Ramos (cell line): Measurements from ENCODE around the gene PDAP1.
"Not testable (repeated sequence)": the region's sequence is repeated elsewhere in the genome, so short reads cannot be mapped to it uniquely, and the experiment has no call there.

Experiments
- in situ Hi-C: fragments of 300-500 bp; cut with MboI; formaldehyde crosslinking; loops from one replicate; pipeline ENCODE4 v1.14.3; 2022; ENCODE audit warnings: low sequenced_read_pairs; ENCODE audit not compliant: unreplicated experiment

PDAP1 gene

DNA sequence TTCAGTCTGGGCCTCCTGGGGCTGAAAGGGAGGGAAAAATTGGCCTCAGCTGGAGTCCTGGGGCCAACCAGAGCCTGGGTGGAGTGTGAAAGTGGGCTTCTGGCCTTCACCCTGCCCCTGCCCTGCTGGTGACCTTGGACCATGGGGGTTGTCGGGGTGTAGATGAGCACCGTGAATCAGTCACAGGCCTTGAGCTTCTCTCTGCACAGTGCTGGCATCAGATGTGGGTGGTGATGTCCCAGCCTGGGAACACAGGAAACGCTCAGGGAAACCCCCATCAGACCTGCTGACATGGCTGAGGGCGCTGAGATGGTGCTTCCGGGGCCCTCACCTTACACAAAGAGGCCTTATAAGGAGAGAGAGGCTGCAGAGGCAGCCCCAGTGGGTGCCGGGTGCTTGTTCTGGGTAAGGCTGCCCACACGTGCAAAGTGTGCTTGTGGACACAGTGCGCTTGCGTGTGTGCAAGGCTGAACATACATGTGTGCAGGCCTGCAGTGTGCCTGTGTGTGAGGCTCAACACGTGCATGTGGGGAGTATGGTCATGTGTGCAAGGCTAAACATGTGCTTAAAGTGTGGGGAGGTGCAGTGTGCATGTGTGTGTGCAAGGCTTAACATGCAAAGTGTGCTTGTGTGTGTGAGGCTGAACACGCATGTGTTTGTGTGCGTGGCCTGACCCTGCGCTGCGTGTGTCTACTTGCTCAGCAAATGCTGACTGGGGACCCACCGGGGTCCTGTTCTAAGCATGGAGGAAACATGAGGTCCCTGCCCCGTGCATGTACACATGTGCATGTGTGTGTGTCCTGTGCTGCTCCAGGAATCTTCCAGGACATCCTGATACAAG lies 27.4 kb downstream of the PDAP1 start:
- in situ Hi-C loops, result no loop called here

DNA sequence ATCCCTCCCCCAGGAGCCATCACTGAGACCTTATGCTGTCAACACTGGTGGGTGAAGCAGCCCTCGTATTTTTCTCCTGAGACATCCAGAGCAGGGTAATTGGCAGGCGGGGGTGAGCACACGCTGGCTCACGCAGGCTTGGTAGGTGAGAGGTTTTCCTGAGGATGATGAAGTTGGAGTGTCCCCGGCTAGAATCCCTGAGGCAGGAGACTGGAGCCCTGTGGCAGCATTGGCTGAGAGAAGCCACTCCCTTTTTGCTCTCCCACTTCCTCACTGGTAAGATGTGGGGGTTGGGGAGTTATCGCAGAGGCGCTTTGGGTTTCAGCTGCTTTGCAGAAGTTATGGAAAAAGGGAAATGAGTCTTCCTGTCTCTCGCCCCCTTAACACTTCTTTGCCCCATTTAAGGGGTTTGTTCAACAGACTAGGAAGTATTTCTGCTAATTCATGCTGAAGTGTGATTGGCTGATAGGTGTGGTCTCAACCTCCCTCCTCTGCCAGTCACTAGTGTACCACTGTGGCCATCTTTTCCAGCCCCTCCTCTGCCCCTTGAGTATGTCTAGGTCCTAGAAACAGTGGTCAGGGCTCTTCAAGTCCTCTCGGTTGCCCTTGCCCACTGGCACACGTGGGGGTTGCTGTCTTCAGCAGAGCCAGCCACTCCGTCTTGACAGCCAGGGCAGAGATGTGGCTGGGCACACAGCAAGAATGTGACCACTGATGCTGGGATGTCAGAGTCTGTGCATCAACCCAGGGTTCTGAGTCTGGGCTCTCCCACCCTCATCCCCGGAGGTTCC lies 28.2 kb downstream of the PDAP1 start:
- in situ Hi-C loops, result no loop called here

DNA sequence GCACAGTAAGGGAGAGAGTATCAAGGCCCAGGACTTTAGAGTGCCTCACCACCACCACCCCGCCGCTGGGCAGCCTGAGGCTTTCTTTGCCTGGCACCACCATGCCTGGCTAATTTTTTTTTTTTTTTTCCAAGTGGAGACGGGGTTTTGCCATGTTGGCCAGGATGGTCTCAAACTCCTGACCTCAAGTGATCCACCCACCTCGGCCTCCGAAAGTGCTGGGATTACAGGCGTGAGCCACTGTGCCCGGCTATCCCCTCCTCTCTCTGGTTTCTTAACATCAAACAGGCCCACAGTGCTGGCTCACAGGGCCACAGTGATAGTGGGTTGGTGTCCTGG lies 28.7 kb downstream of the PDAP1 start:
- in situ Hi-C loops, result not testable (repeated sequence)

DNA sequence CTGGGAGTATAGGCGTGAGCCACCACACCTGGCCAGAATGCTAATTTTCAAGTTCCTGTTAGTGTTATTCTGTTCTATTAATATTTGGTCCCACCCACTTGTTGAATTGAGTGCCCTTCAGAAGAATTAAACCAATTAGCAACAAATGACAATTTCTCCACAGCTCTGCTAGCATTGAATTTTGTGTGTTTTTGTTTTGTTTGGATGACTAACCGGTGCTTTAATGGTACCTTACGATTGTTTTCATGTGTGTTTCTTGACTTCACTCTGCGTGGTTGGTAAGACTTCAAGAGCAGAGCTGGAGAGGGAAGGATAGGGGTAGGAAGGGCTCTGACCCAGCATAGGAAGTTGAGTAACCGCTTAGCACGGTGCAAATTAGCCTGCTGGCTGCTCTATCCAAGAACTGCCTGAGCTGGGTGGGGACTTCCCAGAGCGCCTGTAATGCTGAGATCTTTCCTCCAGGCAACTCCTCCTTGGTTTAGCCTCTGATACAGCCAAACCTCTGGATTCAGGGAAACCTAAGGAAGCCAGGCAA lies 29.3 kb downstream of the PDAP1 start:
- in situ Hi-C loops, result no loop called here

DNA sequence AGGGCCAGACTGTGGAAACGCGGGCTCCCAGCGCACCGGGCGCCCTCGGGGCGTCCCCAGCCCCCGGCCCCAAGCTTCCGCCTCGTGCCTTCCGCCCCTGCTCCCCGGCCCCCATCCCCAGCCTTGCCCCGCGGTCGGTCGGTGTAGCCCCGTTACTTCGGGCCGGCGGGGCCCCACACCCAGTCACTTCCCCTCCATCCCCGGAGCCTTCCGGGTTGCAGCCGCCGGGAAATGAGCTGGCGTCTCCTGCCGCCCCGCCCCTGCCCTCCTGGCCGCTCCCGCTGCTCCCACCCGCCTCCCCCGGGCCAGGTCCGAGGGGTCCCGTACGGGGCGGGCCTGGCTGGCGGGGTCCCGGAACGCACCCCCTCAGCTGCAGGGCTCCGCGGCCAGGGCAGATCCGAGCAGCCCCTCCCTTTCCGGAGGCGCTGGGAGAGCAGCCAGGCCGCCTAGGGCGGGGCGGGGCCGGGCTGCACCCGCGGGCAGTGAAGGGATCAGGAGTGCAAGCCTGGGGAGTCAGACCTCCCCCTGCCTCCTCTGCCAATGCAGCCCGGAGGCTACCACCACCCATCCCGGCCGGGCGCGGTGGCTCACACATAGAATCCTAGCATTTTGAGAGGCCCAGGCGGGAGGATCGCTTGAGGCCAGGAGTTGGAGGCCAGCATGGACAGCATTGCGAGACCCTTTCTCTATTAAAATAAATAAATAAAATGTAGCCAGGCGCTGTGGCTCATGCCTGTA lies 33.2 kb downstream of the PDAP1 start:
- in situ Hi-C loops, result no loop called here

DNA sequence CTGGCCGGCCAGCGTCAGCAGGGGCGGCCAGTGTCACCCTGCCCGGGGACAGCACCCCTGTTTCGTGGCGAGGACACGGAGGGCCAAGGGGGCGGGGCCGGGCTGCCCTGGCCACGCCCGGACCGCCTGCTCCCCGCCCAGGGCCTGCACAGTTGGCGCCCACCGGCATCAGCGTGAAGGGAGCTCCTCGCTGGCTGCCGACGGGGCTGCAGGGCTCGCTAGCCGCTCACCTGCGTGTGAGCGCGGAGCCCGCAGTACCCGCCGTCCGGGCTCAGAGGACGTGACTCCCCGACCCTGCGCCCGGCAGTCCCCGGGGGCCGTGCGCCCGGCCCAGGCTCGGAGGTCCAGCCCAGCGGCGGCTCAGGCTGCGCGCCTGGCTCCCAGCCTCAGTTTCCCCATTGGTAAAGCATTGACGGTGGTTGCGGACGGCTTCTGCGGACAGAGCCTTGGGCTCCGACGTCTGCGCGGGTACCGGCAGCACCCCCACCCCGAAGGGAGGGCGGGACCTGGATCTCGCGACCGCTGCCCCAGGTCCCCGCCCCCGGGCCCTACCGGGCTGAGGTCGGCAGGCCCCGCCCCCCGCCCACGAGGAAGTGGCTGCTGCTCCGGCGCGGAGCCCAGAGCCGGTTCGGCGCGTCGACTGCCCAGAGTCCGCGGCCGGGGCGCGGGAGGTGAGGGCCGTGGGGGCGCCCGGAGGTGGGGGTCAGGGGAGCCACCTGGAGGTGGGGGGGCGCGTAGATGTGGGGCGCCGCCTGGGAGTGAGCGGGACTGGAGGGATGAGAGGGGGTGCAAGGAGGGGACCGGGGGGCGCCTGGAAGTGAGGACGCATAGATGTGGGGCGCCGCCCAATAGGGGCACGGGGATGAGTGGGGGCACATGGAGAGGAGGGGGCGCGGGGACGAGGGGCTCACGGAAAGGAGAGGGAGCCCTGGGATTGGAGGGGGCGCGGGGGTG lies 34.0 kb downstream of the PDAP1 start, which contains the start of gene ARPC1B:
ARPC1B (plus strand) TSS at position 620 of the 954 bp plus-strand sequence. CDS start 10,985 bp downstream, outside the sequence.
- in situ Hi-C loops, result no loop called here

DNA sequence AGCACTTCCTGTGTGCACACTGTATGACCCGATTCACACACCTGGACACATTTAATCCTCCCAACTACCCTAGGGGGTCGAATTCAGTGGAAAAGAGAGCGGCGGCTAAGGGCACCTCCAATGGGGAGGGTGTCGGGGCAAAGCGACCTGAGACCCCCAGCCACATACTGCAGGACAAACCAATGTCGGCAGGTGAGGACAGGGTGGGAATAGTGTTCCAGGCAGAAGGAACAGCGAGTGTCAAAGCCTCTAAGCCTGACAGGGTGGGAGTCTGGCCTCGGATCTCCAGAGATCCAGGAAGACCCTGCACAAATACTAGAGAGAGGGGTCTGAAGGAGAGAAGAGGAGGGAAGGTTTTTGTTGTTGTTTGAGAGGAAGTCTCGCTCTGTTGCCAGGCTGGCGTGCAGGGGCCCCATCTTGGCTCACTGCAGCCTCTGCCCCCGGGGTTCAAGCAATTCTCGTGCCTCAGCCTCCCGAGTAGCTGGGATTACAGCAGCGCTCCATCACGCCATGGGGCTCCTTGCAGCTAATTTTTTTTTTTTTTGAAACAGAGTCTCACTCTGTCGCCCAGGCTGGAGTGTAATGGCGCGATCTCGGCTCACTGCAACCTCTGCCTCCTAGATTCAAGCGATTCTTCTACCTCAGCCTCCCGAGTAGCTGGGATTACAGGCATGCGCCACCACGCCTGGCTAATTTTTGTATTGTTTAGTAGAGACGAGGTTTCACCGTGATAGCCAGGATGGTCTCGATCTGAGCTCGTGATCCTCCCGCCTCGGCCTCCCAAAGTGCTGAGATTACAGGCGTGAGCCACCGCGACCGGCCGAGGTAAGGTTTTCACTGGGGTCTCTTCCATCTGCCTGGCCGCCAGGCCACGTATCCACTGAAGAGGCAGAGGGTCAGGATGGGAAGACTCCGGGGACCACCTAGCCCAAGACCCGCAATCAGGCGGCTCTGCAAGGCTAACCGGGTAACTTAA lies 35.0 kb downstream of the PDAP1 start:
- in situ Hi-C loops, result no loop called here

DNA sequence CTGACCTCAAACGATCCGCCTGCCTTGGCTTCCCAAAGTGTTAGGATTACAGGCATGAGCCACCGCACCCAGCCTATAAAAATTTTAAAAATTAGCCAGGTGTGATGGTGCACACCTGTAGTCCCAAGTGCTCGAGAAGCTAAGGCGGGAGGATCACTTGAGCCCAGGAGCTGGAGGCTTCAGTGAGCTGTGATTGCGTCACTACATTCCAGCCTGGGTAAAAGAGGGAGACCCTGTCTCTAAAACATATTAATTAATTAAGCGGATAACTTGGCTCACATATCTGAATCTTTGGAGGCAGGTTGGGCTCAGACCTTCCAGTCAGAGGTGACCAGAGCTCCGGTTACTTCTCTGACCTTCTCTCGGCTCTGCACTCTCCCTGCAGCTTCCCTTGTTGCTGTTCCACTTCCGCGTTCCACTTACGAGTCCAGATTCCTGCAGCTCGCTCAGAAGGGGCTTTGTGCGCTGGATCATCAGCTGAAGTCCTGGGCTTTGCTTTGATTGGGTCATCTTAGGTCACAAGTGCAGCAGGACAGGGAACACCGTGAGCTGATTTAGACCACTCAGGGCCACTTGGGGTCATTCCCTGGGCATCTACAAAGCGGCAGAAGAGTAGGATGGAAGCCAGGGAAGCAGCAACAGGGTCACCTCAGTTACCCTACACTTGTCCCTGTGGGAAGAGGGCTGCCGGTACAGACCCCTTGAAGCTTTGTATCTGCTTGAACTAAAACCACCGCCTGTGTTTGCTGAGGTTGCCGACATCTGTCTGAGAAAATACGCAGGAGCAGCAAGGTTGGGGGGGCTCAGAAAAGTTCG lies 35.9 kb downstream of the PDAP1 start:
- in situ Hi-C loops, result no loop called here

DNA sequence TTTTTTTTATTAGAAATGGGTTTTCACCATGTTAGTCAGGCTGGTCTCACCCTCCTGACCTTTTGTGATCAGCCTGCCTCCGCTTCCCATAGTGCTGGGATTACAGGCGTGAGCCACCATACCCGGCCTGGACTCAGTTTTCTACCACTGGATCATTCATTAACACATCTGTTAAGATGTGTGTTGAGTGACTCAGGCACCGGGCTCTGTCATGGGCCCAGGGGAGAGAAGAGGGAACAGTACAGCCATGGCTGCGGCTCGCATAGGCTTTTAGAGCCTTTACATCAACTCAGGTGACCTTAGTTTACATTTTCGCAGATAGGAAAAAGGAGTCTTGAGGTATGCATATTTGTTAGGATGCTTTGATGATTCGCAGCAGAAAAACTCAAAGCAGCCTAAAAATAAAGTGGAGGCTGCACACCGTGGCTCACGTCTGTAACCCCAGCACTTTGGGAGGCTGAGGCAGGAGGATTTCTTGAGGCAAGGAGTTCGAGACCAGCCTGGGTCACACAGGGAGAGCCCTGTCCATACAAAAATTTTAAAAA lies 36.9 kb downstream of the PDAP1 start:
- in situ Hi-C loops, result no loop called here

DNA sequence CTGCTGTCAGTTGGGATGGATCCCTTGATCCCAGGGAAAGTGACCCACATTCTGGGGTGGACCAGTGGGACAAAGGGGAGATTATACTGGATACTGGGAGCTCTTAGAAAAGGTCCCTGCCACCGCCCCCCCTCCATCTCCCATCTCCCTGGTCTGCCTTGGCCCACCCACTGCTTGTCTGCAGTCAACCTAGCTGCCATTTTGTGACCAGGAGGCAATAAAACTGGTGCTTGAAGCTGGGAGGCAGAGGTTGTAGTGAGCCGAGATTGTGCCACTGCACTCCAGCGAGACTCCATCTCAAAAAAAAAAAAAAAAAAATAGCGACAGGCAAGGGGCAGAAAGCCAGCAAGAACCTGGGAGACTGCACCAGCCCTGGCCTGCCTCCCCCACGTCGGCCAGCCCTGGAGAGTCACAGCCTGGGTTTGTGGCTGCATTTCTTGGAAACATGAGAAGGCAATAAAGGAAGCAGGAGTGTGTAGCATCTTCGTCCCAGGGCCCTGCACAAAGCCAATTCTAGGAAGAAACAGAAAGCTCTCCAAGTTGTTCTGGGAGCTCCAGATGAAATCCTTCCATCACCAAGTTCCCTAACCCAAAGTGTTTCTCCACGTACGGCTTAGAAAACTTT lies 38.5 kb downstream of the PDAP1 start:
- in situ Hi-C loops, result no loop called here

DNA sequence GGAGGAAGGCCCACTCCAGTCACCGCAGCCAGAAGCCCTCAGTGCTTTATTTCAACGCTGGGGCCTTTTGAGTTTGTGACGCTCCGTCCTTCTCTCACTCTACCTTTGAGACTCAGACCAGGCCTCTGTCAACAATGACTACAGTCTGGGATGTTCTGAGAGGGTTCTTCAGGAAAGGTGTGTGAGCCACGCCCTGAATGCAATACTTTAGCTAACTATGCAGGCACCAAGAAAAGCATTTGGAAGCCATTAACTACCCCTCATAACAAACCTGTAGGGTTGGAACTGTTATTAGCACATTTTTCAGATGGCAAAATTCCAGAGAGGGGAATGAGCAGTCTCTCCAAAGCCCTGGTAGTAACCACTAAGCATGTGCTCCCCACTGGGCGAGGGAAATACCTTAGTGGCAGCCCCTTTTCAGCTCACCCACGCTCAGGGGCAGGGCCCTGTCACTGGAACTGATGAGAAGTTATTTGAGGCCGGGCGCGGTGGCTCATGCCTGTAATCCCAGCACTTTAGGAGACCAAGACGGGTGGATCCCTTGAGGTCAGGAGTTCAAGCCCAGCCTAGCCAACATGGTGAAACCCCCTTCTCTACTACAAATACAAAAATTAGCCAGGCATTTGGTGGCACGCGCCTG lies 39.5 kb downstream of the PDAP1 start:
- in situ Hi-C loops, result no loop called here

DNA sequence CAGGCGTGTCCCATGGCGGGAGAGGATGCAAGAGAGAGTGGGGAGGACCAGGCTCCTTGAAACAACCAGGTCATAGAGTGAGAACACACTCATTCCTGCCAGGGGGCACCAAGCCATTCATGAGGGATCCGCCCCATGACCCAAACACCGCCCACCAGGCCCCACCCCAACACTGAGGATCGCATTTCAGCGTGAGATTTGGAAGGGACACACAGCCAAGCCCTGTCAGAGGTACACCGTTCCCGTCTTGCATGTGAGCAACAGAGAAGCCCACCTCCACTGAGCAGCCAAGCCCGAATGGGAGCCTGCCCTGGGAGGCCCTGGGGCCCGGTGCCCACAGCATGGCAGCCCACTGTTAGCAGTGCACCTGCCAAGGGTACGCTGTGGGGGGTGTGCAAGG lies 41.8 kb downstream of the PDAP1 start:
- in situ Hi-C loops, result no loop called here

DNA sequence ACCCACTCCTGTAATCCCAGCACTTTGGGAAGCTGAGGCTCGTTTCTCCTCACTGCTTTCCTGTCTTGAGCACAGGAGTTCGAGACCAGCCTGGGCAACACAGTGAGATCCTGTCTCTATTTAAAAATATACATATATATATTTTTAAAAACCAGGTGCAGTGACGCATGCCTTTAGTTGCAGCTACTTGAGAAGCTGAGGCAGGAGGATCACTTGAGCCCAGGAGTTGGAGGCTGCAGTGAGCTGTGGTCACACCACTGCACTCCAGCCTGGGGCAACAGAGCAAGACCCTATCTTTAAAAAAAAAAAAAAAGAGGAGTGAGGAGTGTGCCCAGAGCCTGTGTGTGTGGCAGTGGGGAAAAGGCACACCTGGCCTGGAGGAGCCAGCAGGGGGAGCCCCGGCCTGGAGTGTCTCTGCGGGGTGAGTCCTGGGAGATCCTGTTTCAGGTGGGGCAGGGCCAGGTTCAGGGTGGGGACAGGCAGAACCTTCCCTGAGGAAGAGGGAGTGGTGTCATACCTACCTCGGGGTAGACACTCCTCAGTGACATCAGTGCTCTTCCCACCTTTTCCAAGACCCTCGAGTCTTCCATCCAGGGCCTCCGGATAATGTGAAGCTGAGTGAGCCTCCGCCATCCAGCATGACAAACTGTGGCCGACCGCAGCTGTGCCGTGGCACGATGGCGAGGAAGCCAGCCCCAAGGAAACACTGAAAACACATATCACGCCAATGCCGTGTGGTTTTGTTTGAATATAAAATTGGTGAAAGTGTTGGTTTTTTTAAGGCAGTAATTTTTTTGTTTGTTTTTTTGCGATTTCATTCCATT lies 42.9 kb downstream of the PDAP1 start:
- in situ Hi-C loops, result no loop called here

DNA sequence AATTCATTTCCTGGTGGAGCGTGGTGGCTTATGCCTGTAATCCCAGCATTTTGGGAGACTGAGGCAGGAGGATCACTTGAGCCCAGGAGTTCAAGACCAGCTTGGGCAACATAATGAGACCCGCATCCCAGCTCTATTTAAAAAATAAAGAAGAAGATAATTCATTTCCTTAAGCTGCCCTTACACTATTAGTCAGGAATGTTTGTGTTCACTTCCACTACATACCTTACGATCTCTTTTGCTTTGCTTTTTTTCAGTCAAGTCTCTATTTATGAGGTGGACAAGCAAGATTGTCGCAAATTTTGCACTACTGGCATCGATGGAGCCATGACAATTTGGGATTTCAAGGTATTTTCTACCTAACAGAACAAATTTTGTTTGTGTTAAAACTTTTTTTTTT lies 45.1 kb downstream of the PDAP1 start:
- in situ Hi-C loops, result no loop called here

DNA sequence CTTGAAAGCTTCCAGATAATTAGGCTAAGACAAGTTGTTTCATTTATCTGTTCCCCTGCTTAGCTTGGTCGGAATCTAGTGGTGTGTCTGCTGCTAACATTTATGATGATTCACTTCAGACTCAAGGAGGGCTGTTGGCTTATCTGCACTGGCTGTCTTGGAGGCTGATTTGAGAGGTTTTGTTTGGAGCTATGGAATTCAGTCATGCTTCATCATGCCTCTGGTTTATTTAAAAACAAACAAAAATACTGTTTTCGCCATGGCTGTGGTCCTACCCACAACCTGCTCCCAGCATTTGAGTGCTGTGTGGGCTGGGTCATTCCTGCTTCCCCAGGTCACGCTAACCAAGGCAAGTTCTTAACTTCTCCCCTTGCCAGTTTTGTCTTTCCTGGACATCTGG lies 45.6 kb downstream of the PDAP1 start:
- in situ Hi-C loops, result no loop called here
